CD4-positive, alpha-beta T cell (primary cell): ENCODE data around the gene GAREM1. TPM values are rescaled to one million over a fixed set of nuclear protein-coding genes. Genes with fewer than 3 reads are reported as not detected.

ENCODE experiments used
- ATAC-seq: fragments of 200-7000 bp; cut with Tn5 transposase; one replicate; pipeline ENCODE4 v1.10.0; 2022; ENCODE audit warnings: mild to moderate bottlenecking; ENCODE audit not compliant: poor library complexity
- CTCF ChIA-PET: fragments of 350-600 bp; sonication (Branson Sonifier 250); formaldehyde crosslinking; loops from one replicate; lab custom pipeline; 2021; ENCODE audit warnings: antibody characterized with exemption, inconsistent platforms; lab: Charles Lee
- POLR2A ChIA-PET: fragments of 350-600 bp; sonication (Branson Sonifier 250); formaldehyde crosslinking; loops from one replicate; lab custom pipeline; 2021; ENCODE audit warnings: antibody characterized with exemption, inconsistent platforms; lab: Charles Lee
- DNase-seq, 14 experiments: peaks; one replicate each; pipeline ENCODE4 v3.0.0-alpha.2; 2013 to 2020; ENCODE audit warnings: mixed read lengths in 2 of 14
- H3K27ac ChIP-seq, 2 donors: one replicate each; pipeline versions ENCODE4 v1.5.1 to v1.7.0; 2013; ENCODE audit warnings: low read length in 2 of 2, low read depth in 1 of 2, mild to moderate bottlenecking in 1 of 2
- H3K27me3 ChIP-seq, 2 experiments: 1 replicate in 1 of 2; 2 replicates in 1 of 2; pipeline versions ENCODE4 v1.6.1 to v1.7.0; 2013; ENCODE audit warnings: low read length in 2 of 2, control low read depth in 1 of 2, mild to moderate bottlenecking in 1 of 2, moderate library complexity in 1 of 2; ENCODE audit not compliant: insufficient read depth in 2 of 2, control insufficient read depth in 1 of 2
- H3K36me3 ChIP-seq: one replicate; pipeline ENCODE4 v1.6.1; 2013; ENCODE audit warnings: low read length, control low read depth; ENCODE audit not compliant: insufficient read depth
- H3K4me1 ChIP-seq: one replicate; pipeline ENCODE4 v1.6.1; 2013; ENCODE audit warnings: low read length, control low read depth; ENCODE audit not compliant: insufficient read depth
- H3K4me3 ChIP-seq: one replicate; pipeline ENCODE4 v1.5.1; 2013; ENCODE audit warnings: mild to moderate bottlenecking, low read length, moderate library complexity
- H3K9me3 ChIP-seq, 2 experiments: 1 replicate in 1 of 2; 2 replicates in 1 of 2; pipeline versions ENCODE4 v1.6.1 to v1.7.0; 2013; ENCODE audit warnings: low read length in 2 of 2, mild to moderate bottlenecking in 2 of 2, control low read depth in 1 of 2, moderate library complexity in 1 of 2; ENCODE audit not compliant: control insufficient read depth in 1 of 2, insufficient read depth in 1 of 2
- H3K27ac Mint-ChIP-seq: one replicate; pipeline ENCODE4 v1.8.0; 2020; ENCODE audit warnings: mixed read lengths
- H3K27me3 Mint-ChIP-seq: one replicate; pipeline ENCODE4 v1.8.0; 2021; ENCODE audit warnings: mixed read lengths
- H3K36me3 Mint-ChIP-seq: one replicate; pipeline ENCODE4 v1.8.0; 2021; ENCODE audit warnings: low read depth, mixed read lengths
- H3K4me1 Mint-ChIP-seq: one replicate; pipeline ENCODE4 v1.8.0; 2021; ENCODE audit warnings: low read depth, mixed read lengths
- H3K4me3 Mint-ChIP-seq: one replicate; pipeline ENCODE4 v1.8.0; 2020; ENCODE audit warnings: mild to moderate bottlenecking, mixed read lengths
- H3K9me3 Mint-ChIP-seq: one replicate; pipeline ENCODE4 v1.8.0; 2020; ENCODE audit warnings: mixed read lengths
- CTCF ChIP-seq: fragments of 200-600 bp; IDR thresholded peaks from one replicate; pipeline ENCODE4 v1.8.0; 2022; ENCODE audit warnings: antibody characterized with exemption, mild to moderate bottlenecking
- intact Hi-C, 2 experiments: fragments of 100-400 bp; cut with DNase I in 1 of 2; cut with micrococcal nuclease in 1 of 2; formaldehyde crosslinking; loops; one replicate each; pipeline versions ENCODE4 v1.15.1 to v1.9.0; 2023 to 2025; cut with DNase I, micrococcal nuclease
- total RNA-seq, 174 experiments: library from RNA in 2 of 174; stranded (reverse) in 2 of 174; gene quantifications; one replicate each; pipeline ENCODE4 v1.2.3 and lab custom pipeline; 2021 to 2026

GAREM1 gene
- total RNA-seq, 2 experiments from 2014 or later, result 0.14 to 0.34 TPM

GRCh38 chr18:32270341-32270740, 200.3 kb downstream of the GAREM1 start:
- no peaks in the 10 kb centered on the region for H3K36me3 ChIP-seq
- H3K27me3 ChIP-seq, result peaks cover 0 to 5% of the 10 kb centered on the region in 2 experiments
- H3K27ac ChIP-seq, result no peak overlapping the region
- ATAC-seq (no peak), DNase-seq (no peak)
- no peak overlapping the region for H3K4me3 ChIP-seq
- Mint-ChIP-seq H3K4me1 (no peaks in the 10 kb centered on the region), H3K27ac (no peak overlapping the region), H3K27me3 (peaks cover 24% of the 10 kb centered on the region), H3K4me3 (no peak overlapping the region), H3K36me3 (no peaks in the 10 kb centered on the region), H3K9me3 (no peaks in the 10 kb centered on the region)
- ChIA-PET CTCF (interaction anchor here (0.7 kb wide), 1 partner anchor 279 kb away, joined by 3 read pairs; no protein-coding TSS in a partner anchor), POLR2A (no interaction called here)
- TF ChIP-seq CTCF, result no peak
- intact Hi-C loops, result no loop called here
- H3K4me1 ChIP-seq, result no peaks in the 10 kb centered on the region
- H3K9me3 ChIP-seq, result no peaks in the 10 kb centered on the region

GRCh38 chr18:32267463-32267862, 203.2 kb downstream of the GAREM1 start:
- Mint-ChIP-seq H3K27ac (no peak overlapping the region), H3K36me3 (no peaks in the 10 kb centered on the region), H3K9me3 (no peaks in the 10 kb centered on the region), H3K27me3 (peaks cover 25% of the 10 kb centered on the region), H3K4me1 (no peaks in the 10 kb centered on the region), H3K4me3 (no peak overlapping the region)
- no peak for TF ChIP-seq CTCF
- no peak for DNase-seq
- ChIA-PET CTCF (no interaction called here), POLR2A (no interaction called here)
- Histone ChIP-seq H3K36me3 (no peaks in the 10 kb centered on the region), H3K27me3 (peaks cover 0 to 3% of the 10 kb centered on the region in 2 experiments), H3K4me3 (no peak overlapping the region), H3K4me1 (no peaks in the 10 kb centered on the region), H3K27ac (no peak overlapping the region), H3K9me3 (no peaks in the 10 kb centered on the region)
- intact Hi-C loops, result loop anchor here in 1 of 2 experiments (5.0 to 10.0 kb wide), 2 partner anchors 50 to 103 kb away; no protein-coding TSS in a partner anchor
- ATAC-seq, result no peak

- Histone ChIP-seq H3K27me3 (peaks cover 0 to 3% of the 10 kb centered on the region in 2 experiments), H3K36me3 (no peaks in the 10 kb centered on the region), H3K4me1 (no peaks in the 10 kb centered on the region), H3K27ac (no peak overlapping the region), H3K9me3 (no peaks in the 10 kb centered on the region), H3K4me3 (no peak overlapping the region)
- Mint-ChIP-seq H3K4me3 (no peak overlapping the region), H3K4me1 (no peaks in the 10 kb centered on the region), H3K36me3 (no peaks in the 10 kb centered on the region), H3K27me3 (peaks cover 34% of the 10 kb centered on the region), H3K9me3 (no peaks in the 10 kb centered on the region), H3K27ac (no peak overlapping the region)
- no peak for ATAC-seq
- intact Hi-C loops, result loop anchor here in 1 of 2 experiments (10.0 kb wide), 1 partner anchor 100 kb away; no protein-coding TSS in a partner anchor
- ChIA-PET CTCF (no interaction called here), POLR2A (no interaction called here)
- no peak for TF ChIP-seq CTCF
- no peak for DNase-seq
Measured at GRCh38 chr18:32264401-32264800, 206.3 kb downstream of the GAREM1 start.
